Mesothelial cell of epicardium (in vitro differentiated cells): ENCODE results near the gene TCOF1. TPM values are rescaled to one million over a fixed set of nuclear protein-coding genes. Genes with fewer than 3 reads are reported as not detected.

ENCODE experiments used
- DNase-seq, 2 experiments: peaks; one replicate each; pipeline ENCODE4 v3.0.0; 2021; ENCODE audit warnings: low spot score in 2 of 2; ENCODE audit not compliant: unreplicated experiment in 2 of 2
- H3K27ac Mint-ChIP-seq: 2 replicates; pipeline ENCODE4 v1.8.0; 2021; ENCODE audit warnings: mixed read lengths
- H3K27me3 Mint-ChIP-seq: 2 replicates; pipeline ENCODE4 v1.8.0; 2021; ENCODE audit warnings: low read depth, mixed read lengths
- H3K36me3 Mint-ChIP-seq: 2 replicates; pipeline ENCODE4 v1.8.0; 2021; ENCODE audit warnings: mixed read lengths
- H3K4me1 Mint-ChIP-seq: 2 replicates; pipeline ENCODE4 v1.8.0; 2021; ENCODE audit warnings: mixed read lengths
- H3K4me3 Mint-ChIP-seq: 2 replicates; pipeline ENCODE4 v1.8.0; 2021; ENCODE audit warnings: mild to moderate bottlenecking, moderate library complexity, mixed read lengths
- H3K9me3 Mint-ChIP-seq: 2 replicates; pipeline ENCODE4 v1.8.0; 2021; ENCODE audit warnings: mixed read lengths
- CTCF ChIP-seq: fragments of 200-600 bp; sonication (generic); IDR thresholded peaks from one replicate; pipeline ENCODE4 v1.5.0; 2021; ENCODE audit warnings: antibody characterized with exemption; ENCODE audit not compliant: unreplicated experiment
- total RNA-seq: library from RNA; stranded (reverse); gene quantifications from 3 replicates; pipeline ENCODE4 v1.2.1, GENCODE V29; 2021

Gene TCOF1
- total RNA-seq, 1 donor from 2014 or later = 58.8 TPM

GRCh38 chr5:150408231-150408943 lies 50.9 kb downstream of the TCOF1 start:
- Mint-ChIP-seq H3K27me3 (no peaks in the 10 kb centered on the region), H3K27ac (no peak overlapping the region)
- no peak for TF ChIP-seq CTCF

GRCh38 chr5:150409638-150410523 lies 52.4 kb downstream of the TCOF1 start:
- H3K36me3 Mint-ChIP-seq = no peaks in the 10 kb centered on the region
- H3K9me3 Mint-ChIP-seq = no peaks in the 10 kb centered on the region
- H3K27ac Mint-ChIP-seq = peak overlapping the region; percentile 89
- H3K4me3 Mint-ChIP-seq = peak overlapping the region; percentile 41
- DNase-seq = peak; percentile 59 to 77
- TF ChIP-seq CTCF = no peak
- no peaks in the 10 kb centered on the region for H3K27me3 Mint-ChIP-seq
- peaks cover 21% of the 10 kb centered on the region for H3K4me1 Mint-ChIP-seq

More at GRCh38 chr5:150408231-150408943, 50.9 kb downstream of the TCOF1 start:
- Mint-ChIP-seq H3K36me3 (no peaks in the 10 kb centered on the region), H3K4me3 (no peak overlapping the region), H3K9me3 (no peaks in the 10 kb centered on the region), H3K4me1 (peaks cover 21% of the 10 kb centered on the region)
- DNase-seq = no peak

- no peaks in the 10 kb centered on the region for H3K27me3 Mint-ChIP-seq
- no peak for TF ChIP-seq CTCF
- H3K4me1 Mint-ChIP-seq = peaks cover 21% of the 10 kb centered on the region
- H3K9me3 Mint-ChIP-seq = no peaks in the 10 kb centered on the region
- H3K4me3 Mint-ChIP-seq = peak overlapping the region; percentile 14
- H3K27ac Mint-ChIP-seq = peak overlapping the region; percentile 89
- H3K36me3 Mint-ChIP-seq = no peaks in the 10 kb centered on the region
- peak in 1 of 2 experiments; percentile 65 for DNase-seq
Observed at GRCh38 chr5:150410524-150411244, 53.2 kb downstream of the TCOF1 start.

GRCh38 chr5:150411245-150411979 lies 53.9 kb downstream of the TCOF1 start:
- H3K4me1 Mint-ChIP-seq = peaks cover 21% of the 10 kb centered on the region
- no peaks in the 10 kb centered on the region for H3K27me3 Mint-ChIP-seq
- no peak overlapping the region for H3K4me3 Mint-ChIP-seq
- no peaks in the 10 kb centered on the region for H3K9me3 Mint-ChIP-seq
- no peak for DNase-seq
- no peak for TF ChIP-seq CTCF
- no peaks in the 10 kb centered on the region for H3K36me3 Mint-ChIP-seq
- H3K27ac Mint-ChIP-seq = peak overlapping the region; percentile 89
